Stimulated activated CD4-positive, alpha-beta T cell treated with anti-CD3 and anti-CD28 coated beads, Interleukin-4, amount 100 ng/mL, for 4 hours (primary cell): ENCODE measurements around the gene DNAAF3.
"Not testable (repeated sequence)": the region's sequence is repeated elsewhere in the genome, so short reads cannot be mapped to it uniquely, and the experiment has no call there.

Experiments used
- DNase-seq, 2 experiments: peaks; one replicate each; pipeline ENCODE4 v3.0.0-alpha.2; 2020

The DNAAF3 gene

GRCh38 chr19:55166530-55167268, at the start of gene DNAAF3:
Gene DNAAF3, minus strand, starts transcription at chr19:55166613. Its CDS starts 200 bp downstream, at chr19:55166413.
- DNase-seq: peak; percentile 68 to 70

GRCh38 chr19:55213547-55213946, 47.1 kb upstream of the DNAAF3 start:
- DNase-seq: no peak

GRCh38 chr19:55212447-55212846, 46.0 kb upstream of the DNAAF3 start:
- DNase-seq: peak; percentile 17 to 45

GRCh38 chr19:55209693-55210472, 43.5 kb upstream of the DNAAF3 start:
- DNase-seq: no peak

- DNase-seq: no peak
Measured at GRCh38 chr19:55208880-55209692, 42.7 kb upstream of the DNAAF3 start, which contains the start of gene PTPRH. Gene PTPRH, minus strand, starts transcription at chr19:55209501. Its CDS starts 68 bp downstream, at chr19:55209433.

GRCh38 chr19:55206664-55207500, 40.5 kb upstream of the DNAAF3 start:
- peak; percentile 32 to 46 for DNase-seq

- not testable (repeated sequence) for DNase-seq
Measured at GRCh38 chr19:55202199-55202598, 35.8 kb upstream of the DNAAF3 start.

GRCh38 chr19:55199620-55200204, 33.3 kb upstream of the DNAAF3 start:
- DNase-seq: no peak

GRCh38 chr19:55198651-55199050, 32.2 kb upstream of the DNAAF3 start:
- DNase-seq: no peak

GRCh38 chr19:55197528-55197927, 31.1 kb upstream of the DNAAF3 start:
- DNase-seq: no peak

- DNase-seq: no peak
Measured at GRCh38 chr19:55196803-55197202, 30.4 kb upstream of the DNAAF3 start.

- DNase-seq: no peak
Measured at GRCh38 chr19:55193481-55193880, 27.1 kb upstream of the DNAAF3 start.

- DNase-seq: no peak
Measured at GRCh38 chr19:55189403-55189835, 23.0 kb upstream of the DNAAF3 start.

- no peak for DNase-seq
Measured at GRCh38 chr19:55188625-55189024, 22.2 kb upstream of the DNAAF3 start.

- DNase-seq: no peak
Measured at GRCh38 chr19:55186080-55186479, 19.7 kb upstream of the DNAAF3 start.

- no peak for DNase-seq
Measured at GRCh38 chr19:55181740-55182139, 15.3 kb upstream of the DNAAF3 start.

GRCh38 chr19:55179606-55180484, 13.4 kb upstream of the DNAAF3 start, which contains the start of gene SYT5:
Gene SYT5, minus strand, starts transcription at chr19:55180289. Its CDS starts 1,248 bp downstream, at chr19:55179041.
- peak; percentile 39 to 70 for DNase-seq

GRCh38 chr19:55178781-55179599, 12.6 kb upstream of the DNAAF3 start:
- peak; percentile 80 to 87 for DNase-seq

GRCh38 chr19:55176076-55176475, 9.7 kb upstream of the DNAAF3 start:
- no peak for DNase-seq
